SIG-M5 treated with dmso at 0.1 percent for 504 hours (cell line): ENCODE results near the gene SLF2.

Source experiments
- DNase-seq: peaks from one replicate; lab custom pipeline; 2025; ENCODE audit not compliant: unreplicated experiment; lab: John Stamatoyannopoulos, UW

Gene SLF2

DNA sequence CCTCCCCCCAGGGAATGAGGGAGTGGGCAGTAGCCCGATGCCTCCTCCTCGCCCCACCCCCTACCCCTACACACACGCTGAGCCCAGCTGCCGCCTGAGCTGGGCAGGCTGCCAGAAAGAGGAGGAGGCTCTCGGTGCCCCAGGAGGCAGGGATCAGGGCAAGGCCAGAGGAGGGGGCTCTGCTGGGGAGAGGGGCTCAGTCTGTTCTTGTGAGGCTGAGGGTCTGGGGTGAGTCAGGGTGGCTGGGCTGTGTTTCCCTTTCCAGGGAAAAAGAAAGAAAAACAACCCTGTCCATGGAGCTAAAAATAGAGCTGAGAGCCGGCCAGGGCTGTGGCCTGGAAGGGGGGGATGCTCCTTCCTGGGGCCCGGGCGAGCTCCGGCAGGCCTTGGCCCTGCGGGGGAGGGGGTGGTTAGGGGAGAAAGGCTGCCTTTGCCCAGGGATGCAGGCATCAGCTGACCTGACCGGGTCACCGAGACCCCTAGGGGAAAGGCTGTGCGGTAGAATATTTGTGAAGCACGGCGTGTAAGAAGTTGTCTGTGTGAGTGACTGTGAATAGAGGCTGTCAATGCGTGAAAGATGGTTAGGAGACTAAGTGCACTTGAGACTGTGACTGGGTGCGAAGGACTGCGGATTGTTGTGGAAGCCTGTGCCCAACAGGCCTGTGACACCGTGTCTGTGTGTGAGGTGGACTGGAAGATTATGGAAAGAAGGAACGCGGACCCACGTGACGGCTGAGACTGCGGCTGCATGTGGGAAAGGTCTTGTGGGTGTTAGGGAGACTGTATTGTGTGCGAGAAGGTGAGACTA, 85.6 kb downstream of the SLF2 start:
- peak; percentile 67 for DNase-seq

GRCh38 chr10:100998991-100999741, 86.4 kb downstream of the SLF2 start:
- DNase-seq = peak; percentile 55

GRCh38 chr10:100999742-101000126, 87.0 kb downstream of the SLF2 start, which contains the start of gene LZTS2:
Gene LZTS2, plus strand, starts transcription at chr10:100999808. Its CDS starts 2,731 bp downstream, at chr10:101002539.
- DNase-seq = no peak

- DNase-seq = no peak
These were observed 87.6 kb downstream of the SLF2 start for GRCh38 chr10:101000127-101000914.

GRCh38 chr10:101000915-101001658, 88.3 kb downstream of the SLF2 start:
- DNase-seq = no peak

- no peak for DNase-seq
These were observed 88.9 kb downstream of the SLF2 start for GRCh38 chr10:101001659-101002035.

DNA sequence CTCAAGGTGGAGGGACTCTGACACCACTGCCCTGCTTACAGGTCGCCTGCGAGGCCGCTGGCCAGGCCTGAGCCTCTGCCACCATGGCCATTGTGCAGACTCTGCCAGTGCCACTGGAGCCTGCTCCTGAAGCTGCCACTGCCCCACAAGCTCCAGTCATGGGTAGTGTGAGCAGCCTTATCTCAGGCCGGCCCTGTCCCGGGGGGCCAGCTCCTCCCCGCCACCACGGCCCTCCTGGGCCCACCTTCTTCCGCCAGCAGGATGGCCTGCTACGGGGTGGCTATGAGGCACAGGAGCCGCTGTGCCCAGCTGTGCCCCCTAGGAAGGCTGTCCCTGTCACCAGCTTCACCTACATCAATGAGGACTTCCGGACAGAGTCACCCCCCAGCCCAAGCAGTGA, 89.7 kb downstream of the SLF2 start:
- DNase-seq = no peak

- DNase-seq = no peak
These were observed 91.0 kb downstream of the SLF2 start for GRCh38 chr10:101003639-101004206.

GRCh38 chr10:101005361-101005760, 92.6 kb downstream of the SLF2 start:
- no peak for DNase-seq

- DNase-seq = no peak
These were observed 93.3 kb downstream of the SLF2 start for GRCh38 chr10:101005869-101006567.

GRCh38 chr10:101006593-101007098, 93.9 kb downstream of the SLF2 start:
- DNase-seq = no peak

GRCh38 chr10:101007099-101007711, 94.4 kb downstream of the SLF2 start:
- DNase-seq = no peak

DNA sequence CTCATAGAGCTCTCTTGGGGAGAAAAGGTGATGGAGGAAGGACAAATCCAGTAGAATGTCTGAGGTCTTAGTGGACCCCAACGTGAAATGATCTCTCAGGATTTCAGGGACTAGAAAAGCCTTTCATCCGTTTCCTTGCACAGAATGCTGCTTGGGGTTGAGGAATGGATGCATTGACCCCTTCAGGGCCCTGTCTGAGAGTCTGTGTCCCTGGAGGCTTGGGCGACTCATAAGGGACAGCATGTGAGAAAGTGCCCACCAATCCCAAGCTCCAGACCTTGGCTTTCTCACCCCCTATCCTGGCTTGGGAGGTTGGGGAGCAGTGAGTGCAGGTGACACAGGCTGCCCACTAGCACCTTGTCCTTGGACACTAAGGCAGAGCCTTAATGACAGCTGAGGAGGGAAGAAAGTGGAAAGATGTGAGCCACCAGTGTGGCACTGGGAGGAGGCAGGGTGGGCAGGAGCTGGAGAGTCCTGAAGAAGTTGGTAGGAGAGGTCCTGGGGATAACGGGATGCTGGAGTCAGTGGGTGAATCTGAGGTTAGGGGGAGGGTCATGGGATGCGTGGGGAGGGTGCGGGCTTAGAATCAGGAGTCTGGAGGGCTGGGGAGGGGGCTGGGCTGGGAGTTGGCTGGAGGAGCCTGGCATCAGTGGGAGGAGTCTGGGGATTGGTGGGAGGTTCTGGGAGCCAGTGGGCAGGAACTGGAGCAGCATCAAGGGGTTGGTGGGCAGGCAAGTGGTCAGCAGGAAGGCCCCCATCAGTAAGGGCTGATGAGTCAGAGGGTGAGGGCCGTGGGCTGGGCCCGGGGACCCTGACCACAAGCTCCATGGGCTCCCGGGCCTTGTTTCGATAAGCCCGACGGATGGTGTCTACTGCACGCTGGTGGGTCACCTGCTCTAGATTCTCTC, 95.4 kb downstream of the SLF2 start:
- DNase-seq = no peak

DNA sequence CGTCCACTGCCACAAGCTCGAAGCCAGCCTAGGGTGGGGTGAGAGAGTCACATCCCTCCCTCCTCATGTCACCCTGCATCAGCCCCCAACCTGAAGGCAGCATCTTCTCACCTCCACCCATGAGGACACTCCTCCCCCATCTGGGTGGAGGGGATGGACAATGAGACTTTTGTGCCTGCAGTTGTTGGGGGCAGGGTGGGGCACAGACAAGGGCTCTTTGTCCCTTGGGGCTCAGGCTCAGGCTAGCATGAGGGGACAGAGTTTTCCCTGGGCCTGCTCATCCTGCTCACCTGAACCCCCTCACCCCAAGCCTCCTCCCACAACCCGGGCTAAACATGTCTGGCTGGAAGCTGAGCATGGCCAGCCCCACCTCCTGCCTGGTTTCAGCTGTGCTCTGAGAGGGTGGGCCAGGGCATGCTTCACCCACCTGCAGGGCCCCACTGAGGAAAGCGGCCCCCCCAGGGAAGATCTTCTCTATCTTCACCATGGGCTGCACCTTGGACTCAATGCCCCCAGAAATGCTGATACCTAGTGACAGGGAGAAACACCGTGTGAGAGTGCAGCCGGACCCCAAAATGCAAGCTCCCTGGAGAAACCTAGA, 96.2 kb downstream of the SLF2 start:
- no peak for DNase-seq

DNA sequence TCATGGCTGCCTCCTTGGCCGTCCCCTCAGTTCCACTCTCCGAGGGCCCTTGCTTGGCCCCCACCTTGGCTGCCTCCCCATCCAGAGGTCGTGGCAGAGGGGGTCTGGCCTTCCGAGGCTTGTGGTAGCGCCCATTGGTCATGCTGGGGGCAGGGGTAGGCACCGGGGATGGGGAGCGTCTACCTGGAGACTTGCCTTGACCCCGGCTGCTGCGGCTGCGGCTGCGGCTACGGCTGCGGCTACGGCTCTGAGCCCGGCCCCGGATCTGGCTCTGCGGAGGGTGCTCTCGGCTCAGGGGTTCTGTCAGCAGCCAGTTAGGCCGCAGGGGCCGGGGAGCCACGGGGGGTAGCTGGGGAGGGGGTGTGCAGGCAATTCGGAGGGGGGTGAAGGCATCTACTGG, 97.6 kb downstream of the SLF2 start:
- no peak for DNase-seq

DNA sequence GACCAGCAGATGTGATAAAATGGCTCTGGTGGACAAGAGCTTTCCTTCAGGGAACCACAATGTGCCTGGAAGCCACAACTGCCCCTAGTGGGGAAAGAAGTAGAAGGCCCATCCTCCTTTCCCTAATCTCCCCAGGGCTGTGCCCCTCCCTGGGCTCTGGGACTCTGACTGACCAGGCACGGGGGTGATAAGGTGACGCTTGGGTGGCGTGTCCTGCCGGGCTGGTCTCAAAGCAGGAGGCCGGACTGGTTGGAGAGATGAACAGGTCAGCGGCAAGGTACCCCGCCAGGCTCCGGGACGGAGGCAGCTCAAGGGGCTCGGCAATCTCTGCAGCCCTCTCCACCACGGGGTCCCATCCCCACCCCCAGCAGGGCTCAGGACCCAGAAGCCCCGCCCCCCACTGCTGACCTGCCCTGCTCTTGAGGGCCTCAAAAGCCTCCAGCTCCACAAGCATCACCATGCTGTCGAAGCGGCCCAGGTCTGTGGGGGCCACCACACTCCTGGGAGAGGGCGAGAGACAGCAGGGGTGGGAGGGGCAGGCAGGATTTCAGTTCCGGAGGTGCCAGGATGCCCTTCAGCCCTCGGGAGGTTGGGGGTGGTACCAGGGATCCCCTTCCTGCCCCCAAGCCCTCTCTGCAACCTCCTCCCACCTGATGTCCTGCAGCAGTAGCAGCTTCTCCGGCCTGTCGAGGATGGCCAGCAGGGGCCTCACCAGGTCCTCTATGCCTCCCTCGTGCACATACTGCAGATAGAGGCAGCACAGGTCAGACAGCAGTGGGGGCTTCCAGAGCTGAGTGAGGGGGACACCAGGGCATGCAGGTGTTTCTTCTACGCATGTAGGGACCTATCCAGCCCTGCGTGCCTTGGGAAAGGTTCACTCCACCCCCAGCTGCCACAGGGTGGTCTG, 99.0 kb downstream of the SLF2 start:
- DNase-seq = no peak
